Loucy (cell line): ENCODE measurements around the gene ADIRF.
"Not testable (repeated sequence)": the region's sequence is repeated elsewhere in the genome, so short reads cannot be mapped to it uniquely, and the experiment has no call there.

ENCODE experiments used
- H2AFZ ChIP-seq: fragments of 200-600 bp; sonication (generic); 2 replicates; pipeline ENCODE4 v1.6.0; 2016; ENCODE audit warnings: antibody characterized with exemption, mild to moderate bottlenecking, low read length, moderate library complexity
- H3F3A ChIP-seq: fragments of 200-600 bp; 2 replicates; pipeline ENCODE4 v1.6.0; 2016; ENCODE audit warnings: antibody characterized with exemption, low read depth, mild to moderate bottlenecking
- H3K27me3 ChIP-seq: fragments of 200-600 bp; sonication (generic); 2 replicates; pipeline ENCODE4 v1.6.1; 2014; ENCODE audit warnings: low read length, mild to moderate bottlenecking; ENCODE audit not compliant: insufficient read depth, poor library complexity, severe bottlenecking
- H3K36me3 ChIP-seq: fragments of 200-600 bp; sonication (generic); 2 replicates; pipeline ENCODE4 v1.6.1; 2016; ENCODE audit warnings: low read length; ENCODE audit not compliant: insufficient read depth
- H3K4me1 ChIP-seq: fragments of 200-600 bp; sonication (generic); 2 replicates; pipeline ENCODE4 v1.5.1; 2014; ENCODE audit warnings: low read length, mild to moderate bottlenecking; ENCODE audit not compliant: insufficient read depth, poor library complexity, severe bottlenecking
- H3K4me2 ChIP-seq: fragments of 200-600 bp; sonication (generic); 2 replicates; pipeline ENCODE4 v1.6.0; 2014; ENCODE audit warnings: antibody characterized with exemption, low read length, low read depth, mild to moderate bottlenecking; ENCODE audit not compliant: poor library complexity, severe bottlenecking
- H3K4me3 ChIP-seq: fragments of 200-600 bp; sonication (generic); 2 replicates; pipeline ENCODE4 v1.5.1; 2014; ENCODE audit warnings: low read length, mild to moderate bottlenecking, mixed read lengths; ENCODE audit not compliant: poor library complexity, severe bottlenecking
- H3K79me2 ChIP-seq: fragments of 200-600 bp; sonication (generic); 2 replicates; pipeline ENCODE4 v1.6.1; 2014; ENCODE audit warnings: low read length; ENCODE audit not compliant: insufficient read depth
- H3K9ac ChIP-seq: fragments of 200-600 bp; sonication (generic); 2 replicates; pipeline ENCODE4 v1.6.0; 2014; ENCODE audit warnings: mild to moderate bottlenecking, low read depth, low read length, moderate library complexity; ENCODE audit not compliant: poor library complexity, severe bottlenecking
- H3K9me2 ChIP-seq: fragments of 200-600 bp; sonication (generic); replicated peaks from 2 replicates; pipeline ENCODE4 v1.6.1; 2016; ENCODE audit warnings: low read depth, low read length, mixed read lengths
- H3K9me3 ChIP-seq: fragments of 200-600 bp; sonication (generic); 2 replicates; pipeline ENCODE4 v1.6.1; 2014; ENCODE audit warnings: mild to moderate bottlenecking, antibody characterized with exemption, low read length, low read depth; ENCODE audit not compliant: insufficient read depth
- H4K20me1 ChIP-seq: fragments of 200-600 bp; sonication (generic); 2 replicates; pipeline ENCODE4 v1.6.0; 2014; ENCODE audit warnings: antibody characterized with exemption, low read length, mild to moderate bottlenecking; ENCODE audit not compliant: insufficient read depth, poor library complexity, severe bottlenecking

Gene ADIRF

GRCh38 chr10:87018127-87018526 lies 49.8 kb downstream of the ADIRF start:
- H3K9me3 ChIP-seq, H2AFZ ChIP-seq, H3K4me2 ChIP-seq, H3K4me1 ChIP-seq, H3K36me3 ChIP-seq, H3K79me2 ChIP-seq, H3K4me3 ChIP-seq, H4K20me1 ChIP-seq, H3K27me3 ChIP-seq, H3F3A ChIP-seq, H3K9ac ChIP-seq, H3K9me2 ChIP-seq: not testable (repeated sequence)

DNA sequence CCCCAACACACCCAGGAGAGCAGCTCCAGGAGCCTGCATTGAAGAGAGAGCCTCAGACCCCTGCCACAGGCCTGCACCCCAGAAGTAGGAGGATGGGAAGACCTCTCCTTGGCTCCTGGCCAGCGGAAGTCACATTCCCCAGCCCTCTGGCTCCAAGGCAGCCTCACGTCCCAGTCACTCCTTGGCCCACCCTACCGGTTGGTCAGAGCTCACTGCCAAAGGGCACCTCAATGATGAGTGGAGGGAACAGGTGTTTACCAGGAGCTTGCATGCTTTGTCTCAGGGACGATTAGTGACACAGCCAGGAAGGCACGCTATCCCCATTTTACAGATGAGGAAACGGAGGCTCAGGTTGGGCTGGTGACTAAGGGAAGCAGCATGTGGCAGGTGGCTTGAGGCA lies 50.8 kb downstream of the ADIRF start:
- H3K36me3 ChIP-seq, H3K4me1 ChIP-seq, H3K9me2 ChIP-seq, H2AFZ ChIP-seq, H3K79me2 ChIP-seq, H3K4me3 ChIP-seq, H3K9me3 ChIP-seq, H3K27me3 ChIP-seq, H3K4me2 ChIP-seq, H4K20me1 ChIP-seq, H3F3A ChIP-seq, H3K9ac ChIP-seq: not testable (repeated sequence)

DNA sequence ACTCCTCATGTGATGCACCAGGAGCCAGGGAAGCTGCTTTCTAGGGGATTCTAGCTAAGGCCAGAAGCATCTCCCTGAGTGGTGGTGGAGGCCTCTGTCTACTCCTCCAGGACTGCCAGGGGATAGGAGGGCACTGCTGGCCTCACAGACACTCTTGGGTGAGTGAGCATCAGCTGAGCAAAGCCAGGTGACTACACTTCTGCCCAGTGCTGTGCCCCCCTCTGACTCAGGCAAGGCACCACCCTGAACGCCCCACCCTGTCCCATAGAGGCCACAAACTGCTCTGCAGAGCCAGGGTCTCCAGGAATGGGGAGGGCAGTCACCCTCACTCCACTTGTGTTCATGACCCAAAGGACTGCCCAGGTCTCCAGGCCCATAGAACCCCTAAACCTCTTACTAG lies 51.2 kb downstream of the ADIRF start:
- not testable (repeated sequence) for H3K79me2 ChIP-seq, H3K9me3 ChIP-seq, H3K9me2 ChIP-seq, H3K4me3 ChIP-seq, H3K27me3 ChIP-seq, H3K4me2 ChIP-seq, H3K36me3 ChIP-seq, H2AFZ ChIP-seq, H3F3A ChIP-seq, H3K9ac ChIP-seq, H3K4me1 ChIP-seq, H4K20me1 ChIP-seq

DNA sequence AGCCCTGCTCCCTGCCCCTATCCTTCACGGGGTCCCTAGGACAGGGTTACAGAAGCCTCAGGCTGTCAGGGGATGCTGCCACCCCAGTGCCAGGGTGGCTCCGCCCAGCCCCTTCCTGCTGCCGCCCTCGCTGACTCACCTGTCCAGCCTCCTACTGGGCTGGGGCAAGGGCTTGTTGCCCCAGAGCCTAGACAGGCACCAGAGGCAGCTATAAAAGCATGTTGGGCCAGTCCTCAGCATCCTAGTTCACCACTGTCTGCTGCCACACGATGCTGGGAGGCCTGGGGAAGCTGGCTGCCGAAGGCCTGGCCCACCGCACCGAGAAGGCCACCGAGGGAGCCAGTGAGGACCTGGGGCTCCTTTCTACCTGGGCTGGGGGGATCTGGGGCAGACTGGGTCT lies 51.8 kb downstream of the ADIRF start, which contains the start of gene FAM25A:
FAM25A (plus strand) TSS at position 239 of the 400 bp plus-strand sequence; CDS start at position 270, 31 bp downstream.
- H3K4me3 ChIP-seq, H3K9me2 ChIP-seq, H3K27me3 ChIP-seq, H3F3A ChIP-seq, H3K4me2 ChIP-seq, H3K4me1 ChIP-seq, H3K79me2 ChIP-seq, H2AFZ ChIP-seq, H3K36me3 ChIP-seq, H4K20me1 ChIP-seq, H3K9ac ChIP-seq, H3K9me3 ChIP-seq: not testable (repeated sequence)
